ENCODE measurements around the gene SEC31B. TPM values are rescaled to one million over a fixed set of nuclear protein-coding genes. Genes with fewer than 3 reads are reported as not detected.

SEC31B gene
- total RNA-seq, 2 experiments from 2014 or later: 164 to 172 TPM

DNA sequence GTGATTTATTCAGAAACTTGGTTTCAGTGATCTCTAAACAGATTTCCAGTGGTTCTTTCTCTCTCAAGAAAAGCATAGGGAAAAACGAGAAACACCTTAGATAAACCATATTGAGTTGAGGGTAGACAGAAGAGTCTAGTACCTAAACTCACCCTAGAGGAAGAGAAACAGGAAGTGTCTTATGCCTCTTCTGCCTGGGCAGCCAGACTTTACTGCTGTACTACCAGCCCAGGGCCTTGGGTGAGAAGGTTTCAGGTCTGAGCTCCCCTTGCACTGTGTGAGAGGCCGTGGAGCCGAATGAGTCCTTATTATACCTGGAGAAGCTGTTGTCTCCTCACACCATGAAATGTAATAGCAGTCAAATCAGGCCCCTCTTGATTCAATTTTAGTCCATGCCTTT lies 34.3 kb upstream of the SEC31B start:
- Mint-ChIP-seq H3K9me3 (ENCODE audit: insufficient read depth) (no peaks in the 10 kb centered on the region), H3K4me3 (no peak overlapping the region), H3K27me3 (ENCODE audit: low read depth) (no peaks in the 10 kb centered on the region), H3K4me1 (ENCODE audit: low read depth) (peaks cover 21% of the 10 kb centered on the region), H3K27ac (no peak overlapping the region), H3K36me3 (ENCODE audit: low read depth) (peaks cover 22% of the 10 kb centered on the region)
- ChIA-PET POLR2A (no interaction called here), CTCF (no interaction called here)
- DNase-seq: no peak
- ATAC-seq: no peak

DNA sequence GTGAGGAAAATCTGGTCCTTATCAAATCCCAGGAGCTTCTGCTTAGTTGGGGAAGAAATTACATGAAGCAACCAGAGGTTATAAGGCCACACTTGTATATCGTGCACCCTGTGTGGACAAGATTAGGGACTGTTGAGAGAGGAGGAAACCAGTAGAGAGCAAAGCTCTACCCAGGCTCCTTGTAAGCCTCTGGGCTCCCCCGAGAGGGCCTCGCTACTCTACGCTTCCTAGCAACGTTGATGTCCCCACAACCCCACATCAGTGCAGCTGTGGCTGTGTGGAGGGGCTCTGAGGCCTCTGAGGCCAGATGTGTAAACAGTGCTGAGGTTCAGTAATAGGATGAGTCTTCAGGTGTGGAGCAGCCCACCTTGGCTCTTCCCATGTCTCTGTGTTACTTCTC lies 32.1 kb upstream of the SEC31B start:
- peaks cover 20% of the 10 kb centered on the region for H3K4me1 Mint-ChIP-seq (ENCODE audit: low read depth)
- POLR2A ChIA-PET: interaction anchor here (0.6 kb wide), 1 partner anchor 211 kb away, joined by 3 read pairs; no protein-coding TSS in a partner anchor

DNA sequence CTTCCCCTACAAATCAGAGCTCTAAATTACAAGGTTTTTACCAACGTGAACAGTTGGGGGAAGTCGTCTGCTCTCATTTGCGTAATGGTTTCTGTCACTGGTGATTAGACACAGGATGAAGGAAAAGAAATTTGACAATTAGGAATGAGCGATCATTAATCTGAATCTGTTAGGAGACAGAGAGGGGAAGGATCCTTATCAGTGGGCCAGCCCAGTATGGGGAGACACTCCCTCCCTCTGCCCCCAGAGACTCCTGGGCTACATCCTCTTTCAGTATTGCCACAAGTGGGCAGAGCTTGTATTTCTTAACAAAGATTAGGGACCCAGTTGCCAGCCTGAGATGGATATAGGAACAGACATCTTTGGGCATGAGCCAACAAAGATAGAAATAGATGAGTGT lies 31.5 kb upstream of the SEC31B start:
- Mint-ChIP-seq H3K27ac (peak overlapping the region; percentile 9), H3K4me3 (no peak overlapping the region), H3K36me3 (ENCODE audit: low read depth) (peaks cover 40% of the 10 kb centered on the region), H3K9me3 (ENCODE audit: insufficient read depth) (no peaks in the 10 kb centered on the region), H3K4me1 (ENCODE audit: low read depth) (peaks cover 20% of the 10 kb centered on the region), H3K27me3 (ENCODE audit: low read depth) (no peaks in the 10 kb centered on the region)
- ATAC-seq (no peak), DNase-seq (no peak)
- POLR2A ChIA-PET: no interaction called here
- CTCF ChIA-PET: interaction anchor here (1.2 to 3.9 kb wide), 3 partner anchors 10 to 15 kb away, joined by 4 to 14 read pairs (median 13); partner anchors contain the start of gene HIF1AN

More for the DNA sequence above, 32.1 kb upstream of the SEC31B start:
- H3K36me3 Mint-ChIP-seq (ENCODE audit: low read depth): peaks cover 38% of the 10 kb centered on the region
- H3K4me3 Mint-ChIP-seq: no peak overlapping the region
- H3K27ac Mint-ChIP-seq: no peak overlapping the region
- no peaks in the 10 kb centered on the region for H3K9me3 Mint-ChIP-seq (ENCODE audit: insufficient read depth)
- no peaks in the 10 kb centered on the region for H3K27me3 Mint-ChIP-seq (ENCODE audit: low read depth)
- no peak for DNase-seq
- CTCF ChIA-PET: interaction anchor here (1.2 to 2.8 kb wide), 2 partner anchors 10 to 12 kb away, joined by 4 to 14 read pairs; no protein-coding TSS in a partner anchor
- ATAC-seq: no peak

DNA sequence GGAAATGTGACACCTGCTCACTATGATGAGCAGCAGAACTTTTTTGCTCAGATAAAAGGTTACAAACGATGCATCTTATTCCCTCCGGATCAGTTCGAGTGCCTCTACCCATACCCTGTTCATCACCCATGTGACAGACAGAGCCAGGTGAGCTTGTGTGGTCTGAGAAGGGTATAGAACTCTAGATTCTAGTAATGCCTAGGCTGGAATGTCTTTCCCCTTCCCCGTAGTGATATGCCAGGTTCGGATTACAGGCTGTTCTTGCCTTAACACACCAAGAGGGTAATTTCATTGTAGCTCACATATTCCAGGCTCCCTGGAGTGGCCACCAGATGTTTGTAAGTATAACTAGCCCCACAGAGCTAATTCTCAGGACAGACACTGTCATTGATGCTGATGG lies 25.3 kb upstream of the SEC31B start:
- ChIA-PET POLR2A (no interaction called here), CTCF (interaction anchor here (0.8 to 1.6 kb wide), 5 partner anchors 10 to 198 kb away, joined by 3 to 4 read pairs (median 3); no protein-coding TSS in a partner anchor)
- no peak for DNase-seq
- no peak overlapping the region for H3K27ac Mint-ChIP-seq
- ATAC-seq: no peak
- H3K4me1 Mint-ChIP-seq (ENCODE audit: low read depth): peaks cover 9% of the 10 kb centered on the region
- H3K36me3 Mint-ChIP-seq (ENCODE audit: low read depth): peaks cover 67% of the 10 kb centered on the region
- H3K27me3 Mint-ChIP-seq (ENCODE audit: low read depth): no peaks in the 10 kb centered on the region
- H3K4me3 Mint-ChIP-seq: no peak overlapping the region
- H3K9me3 Mint-ChIP-seq (ENCODE audit: insufficient read depth): no peaks in the 10 kb centered on the region

DNA sequence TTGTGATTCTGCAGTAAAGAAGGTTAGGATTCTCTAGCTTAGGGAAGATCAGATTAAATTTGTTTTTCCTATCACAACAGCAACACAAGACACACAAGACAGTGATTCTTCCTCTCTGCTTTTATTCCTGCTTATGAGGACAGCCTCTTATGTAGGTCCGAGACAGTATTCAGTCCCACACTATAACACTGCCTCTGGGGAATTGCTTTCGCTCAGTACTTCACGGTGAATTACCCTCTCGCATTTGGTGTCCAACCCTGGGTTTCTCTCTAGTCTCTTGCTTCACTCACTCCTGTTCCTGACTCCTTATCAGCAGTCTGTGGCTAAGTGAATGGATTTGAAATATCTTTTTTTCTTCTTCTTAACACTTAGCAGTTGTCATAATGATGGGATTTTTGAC lies 17.8 kb upstream of the SEC31B start:
- H3K4me1 Mint-ChIP-seq (ENCODE audit: low read depth): peaks cover 6% of the 10 kb centered on the region
- H3K36me3 Mint-ChIP-seq (ENCODE audit: low read depth): peaks cover 44% of the 10 kb centered on the region
- H3K27ac Mint-ChIP-seq: peak overlapping the region; percentile 12
- ATAC-seq (no peak), DNase-seq (no peak)
- no peak overlapping the region for H3K4me3 Mint-ChIP-seq
- H3K9me3 Mint-ChIP-seq (ENCODE audit: insufficient read depth): no peaks in the 10 kb centered on the region
- CTCF ChIA-PET: interaction anchor here (0.8 to 5.5 kb wide), 4 partner anchors 12 to 27 kb away, joined by 3 to 55 read pairs (median 18); no protein-coding TSS in a partner anchor
- no peaks in the 10 kb centered on the region for H3K27me3 Mint-ChIP-seq (ENCODE audit: low read depth)
- POLR2A ChIA-PET: interaction anchor here (0.6 kb wide), 1 partner anchor 44 kb away, joined by 5 read pairs; no protein-coding TSS in a partner anchor

DNA sequence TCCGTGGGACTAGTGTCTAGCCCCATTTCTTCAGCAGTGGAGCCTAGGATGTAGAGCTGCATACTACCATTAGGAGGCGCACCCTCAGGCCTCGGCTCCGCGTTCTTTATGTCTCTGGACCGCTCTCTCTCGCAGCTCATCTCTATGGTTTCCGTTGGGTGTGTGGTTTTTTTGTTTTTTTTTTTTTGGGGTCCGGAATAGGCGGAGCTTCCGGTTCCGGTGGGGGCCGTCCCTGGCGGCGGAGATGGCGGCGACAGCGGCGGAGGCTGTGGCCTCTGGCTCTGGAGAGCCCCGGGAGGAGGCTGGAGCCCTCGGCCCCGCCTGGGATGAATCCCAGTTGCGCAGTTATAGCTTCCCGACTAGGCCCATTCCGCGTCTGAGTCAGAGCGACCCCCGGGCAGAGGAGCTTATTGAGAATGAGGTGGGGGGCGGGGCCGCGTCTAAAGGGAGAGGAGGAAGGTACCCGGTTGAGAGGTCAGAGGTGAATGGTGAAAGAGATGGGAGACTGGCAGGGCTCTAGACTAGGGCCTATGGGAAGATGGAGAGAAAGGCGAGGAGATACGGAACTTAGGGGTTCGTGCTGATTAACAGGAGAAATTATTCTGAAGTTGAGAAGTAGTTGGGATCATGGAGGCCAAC lies 16.2 kb upstream of the SEC31B start, which contains the start of gene HIF1AN:
Gene HIF1AN, plus strand, starts transcription at position 229 of the 639 bp plus-strand sequence. Its CDS starts 16 bp downstream, at position 245.
- ChIA-PET CTCF (interaction anchor here (0.8 to 5.5 kb wide), 16 partner anchors 9 to 192 kb away, joined by 3 to 55 read pairs (median 6); partner anchors contain the start of gene SCD), POLR2A (interaction anchor here (0.6 to 4.0 kb wide), 15 partner anchors 9 to 1858 kb away, joined by 3 to 41 read pairs (median 4); no protein-coding TSS in a partner anchor)
- Mint-ChIP-seq H3K4me3 (no peak within 1 kb of the TSS), H3K9me3 (ENCODE audit: insufficient read depth) (no peaks in the 10 kb centered on the region), H3K27me3 (ENCODE audit: low read depth) (no peaks in the 10 kb centered on the region), H3K36me3 (ENCODE audit: low read depth) (peaks cover 34% of the 10 kb centered on the region), H3K27ac (peak within 1 kb of the TSS; percentile 21), H3K4me1 (ENCODE audit: low read depth) (peaks cover 14% of the 10 kb centered on the region)
- peak; percentile 98 for ATAC-seq
- peak; percentile 94 for DNase-seq

DNA sequence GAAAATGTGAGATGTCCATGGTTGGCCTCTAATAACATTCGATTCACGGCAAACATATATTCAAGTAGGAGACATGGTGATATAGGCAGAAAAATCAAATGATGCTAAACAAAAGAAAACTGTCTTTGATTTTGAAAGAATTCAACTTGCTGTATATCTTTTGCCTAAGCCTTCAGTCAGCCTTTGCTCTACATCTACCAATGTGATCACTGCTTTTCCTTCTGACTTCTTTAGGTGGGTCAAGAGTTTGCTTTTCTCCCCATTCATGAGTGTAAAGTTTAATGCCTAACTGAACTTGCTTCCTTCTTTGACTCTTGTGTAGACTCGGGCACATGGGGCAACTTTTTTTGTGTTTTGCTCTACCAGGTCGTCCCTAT lies 15.7 kb upstream of the SEC31B start:
- POLR2A ChIA-PET: interaction anchor here (0.6 to 4.0 kb wide), 15 partner anchors 9 to 1859 kb away, joined by 3 to 41 read pairs (median 4); no protein-coding TSS in a partner anchor
- Mint-ChIP-seq H3K27ac (no peak overlapping the region), H3K27me3 (ENCODE audit: low read depth) (no peaks in the 10 kb centered on the region), H3K4me1 (ENCODE audit: low read depth) (peaks cover 14% of the 10 kb centered on the region), H3K36me3 (ENCODE audit: low read depth) (peaks cover 29% of the 10 kb centered on the region), H3K4me3 (no peak overlapping the region), H3K9me3 (ENCODE audit: insufficient read depth) (no peaks in the 10 kb centered on the region)
- DNase-seq: no peak
- peak; percentile 17 for ATAC-seq
- CTCF ChIA-PET: interaction anchor here (0.8 to 5.5 kb wide), 16 partner anchors 8 to 191 kb away, joined by 3 to 55 read pairs (median 7); partner anchors contain the start of gene SCD

DNA sequence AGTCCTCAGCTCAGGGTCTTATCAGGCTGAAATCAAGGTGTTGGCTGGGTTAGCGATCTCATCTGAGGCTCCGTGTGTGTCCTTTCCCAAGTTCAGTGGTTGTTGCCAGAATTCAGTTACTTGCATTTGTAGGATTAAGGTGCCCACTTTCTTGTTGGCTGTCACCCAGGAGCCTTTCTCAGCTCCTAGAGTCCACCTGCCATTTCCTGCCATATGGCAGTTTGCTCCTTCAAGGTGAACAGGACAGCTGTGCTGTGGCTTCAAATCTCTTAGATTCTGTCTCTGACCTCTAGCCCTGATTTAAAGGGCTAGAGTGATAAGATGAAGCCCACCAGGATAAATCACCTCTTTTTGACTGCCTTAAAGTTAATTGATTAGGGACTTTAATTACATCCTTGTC lies 15.1 kb upstream of the SEC31B start:
- Mint-ChIP-seq H3K36me3 (ENCODE audit: low read depth) (peaks cover 28% of the 10 kb centered on the region), H3K4me1 (ENCODE audit: low read depth) (peaks cover 20% of the 10 kb centered on the region), H3K4me3 (no peak overlapping the region), H3K9me3 (ENCODE audit: insufficient read depth) (no peaks in the 10 kb centered on the region), H3K27me3 (ENCODE audit: low read depth) (no peaks in the 10 kb centered on the region), H3K27ac (peak overlapping the region; percentile 20)
- CTCF ChIA-PET: interaction anchor here (0.8 to 5.5 kb wide), 15 partner anchors 8 to 482 kb away, joined by 3 to 55 read pairs (median 7); no protein-coding TSS in a partner anchor
- ATAC-seq (no peak), DNase-seq (no peak)
- POLR2A ChIA-PET: interaction anchor here (0.5 to 4.0 kb wide), 5 partner anchors 24 to 1159 kb away, joined by 3 to 41 read pairs (median 3); no protein-coding TSS in a partner anchor

DNA sequence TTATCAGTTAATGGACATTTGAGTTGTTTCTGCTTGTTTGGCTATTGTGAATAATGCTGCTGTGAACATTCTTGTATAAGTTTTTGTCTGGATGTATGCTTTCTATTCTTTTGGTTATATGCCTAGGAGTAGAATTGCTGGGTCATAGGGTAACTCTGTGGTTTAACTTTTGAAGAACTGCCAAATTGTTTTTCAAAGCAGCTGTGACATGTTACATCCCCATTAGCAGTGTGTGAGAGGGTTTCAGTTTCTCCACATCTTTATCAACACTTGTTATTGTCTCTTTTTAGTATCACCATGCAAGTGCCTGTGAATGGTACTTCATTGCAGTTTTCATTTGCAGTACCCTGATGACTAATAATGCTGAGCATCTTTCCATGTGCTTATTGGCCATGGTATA lies 12.1 kb upstream of the SEC31B start:
- H3K27me3 Mint-ChIP-seq (ENCODE audit: low read depth): no peaks in the 10 kb centered on the region
- CTCF ChIA-PET: interaction anchor here (2.9 kb wide), 1 partner anchor 50 kb away, joined by 10 read pairs; no protein-coding TSS in a partner anchor

DNA sequence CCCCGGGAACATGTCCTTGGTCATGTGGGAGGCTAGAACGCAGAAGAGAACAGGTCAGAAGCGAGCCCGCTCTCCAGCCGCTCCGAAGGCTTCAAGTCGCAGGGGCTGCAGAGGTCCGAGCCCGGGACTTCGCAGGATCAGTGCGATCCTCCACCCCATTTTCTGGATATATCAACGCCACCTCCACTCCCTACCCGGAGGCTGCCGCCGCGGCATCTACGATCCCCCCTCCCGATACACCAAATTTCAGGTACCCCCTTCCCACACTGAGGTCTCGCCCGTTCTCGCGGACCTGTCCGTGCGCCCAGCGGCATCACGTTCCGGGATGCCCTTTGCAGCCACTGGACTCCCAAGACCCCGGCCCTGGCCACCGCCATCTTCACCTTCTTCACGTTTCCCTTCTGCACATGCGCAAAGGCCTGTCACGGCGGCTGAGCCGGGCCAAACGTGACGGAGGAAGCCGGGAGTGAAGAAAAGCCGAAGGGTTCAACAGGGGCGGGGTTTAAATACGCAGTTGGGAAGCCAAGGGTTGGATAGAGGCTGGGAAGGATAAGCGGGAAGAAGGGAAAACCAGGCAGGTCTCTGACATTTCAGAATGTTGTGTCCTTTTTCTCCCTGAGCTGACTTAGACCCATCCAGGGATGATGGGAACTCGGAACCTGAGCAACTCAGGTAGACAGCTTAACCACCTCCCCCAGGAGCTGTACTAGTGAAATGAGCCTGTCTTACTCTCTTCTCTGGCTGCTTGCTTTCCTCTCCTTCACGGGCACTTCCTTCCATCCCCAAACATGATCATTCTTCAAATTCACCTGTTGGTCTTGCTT lies 10.0 kb upstream of the SEC31B start, which contains the start of gene NDUFB8:
Gene NDUFB8, minus strand, starts transcription at position 397 of the 824 bp plus-strand sequence. Its CDS starts 20 bp downstream, at position 377.
- ATAC-seq: peak; percentile 89
- peak; percentile 92 for DNase-seq
- peaks cover 37% of the 10 kb centered on the region for H3K36me3 Mint-ChIP-seq (ENCODE audit: low read depth)
- H3K27me3 Mint-ChIP-seq (ENCODE audit: low read depth): no peaks in the 10 kb centered on the region
- H3K4me3 Mint-ChIP-seq: peak within 1 kb of the TSS; percentile 100
- ChIA-PET POLR2A (interaction anchor here (0.7 to 2.6 kb wide), 6 partner anchors 11 to 47 kb away, joined by 3 to 7 read pairs (median 4); no protein-coding TSS in a partner anchor), CTCF (interaction anchor here (0.9 to 5.9 kb wide), 8 partner anchors 12 to 97 kb away, joined by 3 to 60 read pairs (median 8); partner anchors contain the start of gene SEC31B)
- H3K9me3 Mint-ChIP-seq (ENCODE audit: insufficient read depth): no peaks in the 10 kb centered on the region
- peak within 1 kb of the TSS; percentile 99 for H3K27ac Mint-ChIP-seq
- peaks cover 44% of the 10 kb centered on the region for H3K4me1 Mint-ChIP-seq (ENCODE audit: low read depth)

More for the DNA sequence above, 12.1 kb upstream of the SEC31B start:
- H3K4me3 Mint-ChIP-seq: no peak overlapping the region
- POLR2A ChIA-PET: no interaction called here
- no peak for ATAC-seq
- H3K4me1 Mint-ChIP-seq (ENCODE audit: low read depth): peaks cover 35% of the 10 kb centered on the region
- peaks cover 22% of the 10 kb centered on the region for H3K36me3 Mint-ChIP-seq (ENCODE audit: low read depth)
- no peak for DNase-seq
- H3K27ac Mint-ChIP-seq: no peak overlapping the region
- no peaks in the 10 kb centered on the region for H3K9me3 Mint-ChIP-seq (ENCODE audit: insufficient read depth)

DNA sequence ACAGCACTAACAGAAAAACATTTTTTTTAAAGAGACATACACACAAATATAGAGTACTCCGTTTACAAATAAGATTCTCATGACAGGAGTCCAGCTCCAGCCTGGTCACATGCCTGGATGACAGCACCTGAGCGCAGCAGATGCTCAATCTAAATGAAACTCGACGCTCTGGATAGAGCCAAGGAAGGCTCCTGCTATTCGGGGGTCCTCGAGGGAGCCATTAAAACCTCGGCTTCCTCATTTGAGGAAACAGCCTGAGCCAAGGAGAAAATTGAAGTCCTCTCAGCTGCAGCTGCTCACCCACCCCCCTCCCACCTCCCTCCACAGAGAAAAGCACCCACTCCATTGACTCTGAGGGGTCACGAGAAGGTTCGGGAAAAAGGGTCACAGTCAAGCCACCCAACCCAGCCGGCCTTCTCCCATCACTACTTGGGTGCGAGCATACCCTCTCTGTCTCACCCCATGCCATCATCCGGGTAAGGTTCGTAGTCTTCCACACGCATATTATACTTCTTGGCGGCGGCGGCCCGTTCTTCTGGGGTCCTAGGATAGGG lies 9.3 kb upstream of the SEC31B start:
- Mint-ChIP-seq H3K9me3 (ENCODE audit: insufficient read depth) (no peaks in the 10 kb centered on the region), H3K4me3 (peak overlapping the region; percentile 100), H3K36me3 (ENCODE audit: low read depth) (peaks cover 44% of the 10 kb centered on the region), H3K27ac (peak overlapping the region; percentile 99), H3K4me1 (ENCODE audit: low read depth) (peaks cover 45% of the 10 kb centered on the region), H3K27me3 (ENCODE audit: low read depth) (no peaks in the 10 kb centered on the region)
- ATAC-seq: no peak
- ChIA-PET POLR2A (interaction anchor here (1.0 to 3.3 kb wide), 4 partner anchors 10 to 46 kb away, joined by 3 to 19 read pairs (median 6); no protein-coding TSS in a partner anchor), CTCF (interaction anchor here (1.8 to 7.2 kb wide), 6 partner anchors 11 to 95 kb away, joined by 5 to 60 read pairs (median 24); partner anchors contain the start of gene SEC31B)
- DNase-seq: no peak
